GM21737 (cell line): Measurements from ENCODE around the gene KAZN.

Source experiments
- ATAC-seq: cut with Tn5 transposase; IDR thresholded peaks from one replicate; pipeline ENCODE4 v1.9.1; 2021; ENCODE audit warnings: mild to moderate bottlenecking, moderate library complexity; ENCODE audit not compliant: unreplicated experiment

The KAZN gene

GRCh38 chr1:14945132-14946010 is 346.9 kb downstream of the KAZN start:
- ATAC-seq: no peak

GRCh38 chr1:14946011-14946359 is 347.5 kb downstream of the KAZN start:
- no peak for ATAC-seq

GRCh38 chr1:14946684-14947238 is 348.3 kb downstream of the KAZN start:
- ATAC-seq: no peak

GRCh38 chr1:14947421-14947820 is 348.9 kb downstream of the KAZN start:
- no peak for ATAC-seq

- no peak for ATAC-seq
Measured at GRCh38 chr1:14948112-14948652, 349.7 kb downstream of the KAZN start.

GRCh38 chr1:14949270-14949835 is 350.9 kb downstream of the KAZN start:
- ATAC-seq: no peak

- no peak for ATAC-seq
Measured at GRCh38 chr1:14949836-14950713, 351.6 kb downstream of the KAZN start.

- ATAC-seq: no peak
Measured at GRCh38 chr1:14951766-14952165, 353.3 kb downstream of the KAZN start.

GRCh38 chr1:14952626-14953314 is 354.3 kb downstream of the KAZN start:
- no peak for ATAC-seq

- no peak for ATAC-seq
Measured at GRCh38 chr1:14954210-14954609, 355.7 kb downstream of the KAZN start.

- no peak for ATAC-seq
Measured at GRCh38 chr1:14954930-14955329, 356.4 kb downstream of the KAZN start.

- ATAC-seq: no peak
Measured at GRCh38 chr1:14955402-14955801, 356.9 kb downstream of the KAZN start.

- ATAC-seq: no peak
Measured at GRCh38 chr1:14955976-14956375, 357.5 kb downstream of the KAZN start.

- no peak for ATAC-seq
Measured at GRCh38 chr1:14956579-14957195, 358.2 kb downstream of the KAZN start.

GRCh38 chr1:14957375-14958098 is 359.1 kb downstream of the KAZN start:
- ATAC-seq: no peak

GRCh38 chr1:14958249-14959058 is 360.0 kb downstream of the KAZN start:
- no peak for ATAC-seq

GRCh38 chr1:14959059-14959694 is 360.7 kb downstream of the KAZN start:
- ATAC-seq: no peak

- no peak for ATAC-seq
Measured at GRCh38 chr1:14961661-14962267, 363.3 kb downstream of the KAZN start.
